Measurements from ENCODE around the gene ANKRD26. TPM values are rescaled to one million over a fixed set of nuclear protein-coding genes. Genes with fewer than 3 reads are reported as not detected.

ANKRD26 gene
- total RNA-seq, 1 donor from 2014 or later: 22.7 TPM

- DNase-seq (ENCODE audit: low spot score): no peak
- Mint-ChIP-seq H3K36me3 (peaks cover 13% of the 10 kb centered on the region), H3K4me1 (no peaks in the 10 kb centered on the region), H3K27me3 (ENCODE audit: insufficient read depth, low read depth) (no peaks in the 10 kb centered on the region), H3K4me3 (no peak overlapping the region), H3K27ac (no peak overlapping the region), H3K9me3 (no peaks in the 10 kb centered on the region)
- TF ChIP-seq EZH2 (IDR thresholded peaks at IDR 0.05) (no peak), EZH2phosphoT487 (IDR thresholded peaks at IDR 0.05) (no peak)
- TF ChIP-seq, protein P1, sequence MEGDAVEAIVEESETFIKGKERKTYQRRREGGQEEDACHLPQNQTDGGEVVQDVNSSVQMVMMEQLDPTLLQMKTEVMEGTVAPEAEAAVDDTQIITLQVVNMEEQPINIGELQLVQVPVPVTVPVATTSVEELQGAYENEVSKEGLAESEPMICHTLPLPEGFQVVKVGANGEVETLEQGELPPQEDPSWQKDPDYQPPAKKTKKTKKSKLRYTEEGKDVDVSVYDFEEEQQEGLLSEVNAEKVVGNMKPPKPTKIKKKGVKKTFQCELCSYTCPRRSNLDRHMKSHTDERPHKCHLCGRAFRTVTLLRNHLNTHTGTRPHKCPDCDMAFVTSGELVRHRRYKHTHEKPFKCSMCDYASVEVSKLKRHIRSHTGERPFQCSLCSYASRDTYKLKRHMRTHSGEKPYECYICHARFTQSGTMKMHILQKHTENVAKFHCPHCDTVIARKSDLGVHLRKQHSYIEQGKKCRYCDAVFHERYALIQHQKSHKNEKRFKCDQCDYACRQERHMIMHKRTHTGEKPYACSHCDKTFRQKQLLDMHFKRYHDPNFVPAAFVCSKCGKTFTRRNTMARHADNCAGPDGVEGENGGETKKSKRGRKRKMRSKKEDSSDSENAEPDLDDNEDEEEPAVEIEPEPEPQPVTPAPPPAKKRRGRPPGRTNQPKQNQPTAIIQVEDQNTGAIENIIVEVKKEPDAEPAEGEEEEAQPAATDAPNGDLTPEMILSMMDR (IDR thresholded peaks at IDR 0.05): no peak
- no peak overlapping the region for H3K4me2 ChIP-seq
- no peaks in the 10 kb centered on the region for H3K27me3 ChIP-seq
- no peaks in the 10 kb centered on the region for H3K36me3 ChIP-seq
- no peak overlapping the region for H3K9ac ChIP-seq
- no peaks in the 10 kb centered on the region for H3F3A ChIP-seq (ENCODE audit: low read depth)
- H3K9me3 ChIP-seq (ENCODE audit: low read depth): no peaks in the 10 kb centered on the region
- no peak overlapping the region for H3K4me3 ChIP-seq
- H3K27ac ChIP-seq: no peak overlapping the region
- H2AFZ ChIP-seq (replicated peaks): no peak overlapping the region
- no peaks in the 10 kb centered on the region for H3K4me1 ChIP-seq
- H3K79me2 ChIP-seq (ENCODE audit: low read depth): no peaks in the 10 kb centered on the region
- no peaks in the 10 kb centered on the region for H4K20me1 ChIP-seq (ENCODE audit: low read depth)
Observed at GRCh38 chr10:26969145-26969926, 131.0 kb downstream of the ANKRD26 start.

DNA sequence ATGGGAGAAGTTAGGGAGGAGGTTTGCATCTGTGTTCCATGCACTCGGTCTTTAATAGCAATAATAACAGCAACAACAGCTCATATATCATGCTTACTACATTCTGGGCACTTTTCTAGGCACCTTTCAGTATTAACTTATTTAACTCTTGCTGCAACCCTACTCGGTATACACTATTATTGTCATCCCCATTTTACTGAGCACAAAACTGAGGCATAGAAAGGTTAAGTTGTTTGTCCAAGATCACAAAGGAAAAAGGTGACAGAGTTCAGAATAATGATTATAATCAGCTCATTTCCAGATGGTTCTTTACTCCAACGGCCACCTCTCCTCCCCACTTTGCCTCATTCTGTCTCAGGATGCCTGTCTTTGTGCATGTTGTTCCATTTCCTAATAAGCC is 137.5 kb downstream of the ANKRD26 start:
- H3K27me3 ChIP-seq: no peaks in the 10 kb centered on the region
- no peak overlapping the region for H3K4me3 ChIP-seq
- DNase-seq (ENCODE audit: low spot score): no peak
- no peak overlapping the region for H3K4me2 ChIP-seq
- no peaks in the 10 kb centered on the region for H3K9me3 ChIP-seq (ENCODE audit: low read depth)
- H3K36me3 Mint-ChIP-seq: peaks cover 14% of the 10 kb centered on the region
- H4K20me1 ChIP-seq (ENCODE audit: low read depth): no peaks in the 10 kb centered on the region
- no peak overlapping the region for H3K4me3 Mint-ChIP-seq
- no peak overlapping the region for H3K27ac ChIP-seq
- no peaks in the 10 kb centered on the region for H3K79me2 ChIP-seq (ENCODE audit: low read depth)
- no peak overlapping the region for H2AFZ ChIP-seq (replicated peaks)
- H3K36me3 ChIP-seq: no peaks in the 10 kb centered on the region
- H3K9me3 Mint-ChIP-seq: no peaks in the 10 kb centered on the region
- no peaks in the 10 kb centered on the region for H3K4me1 ChIP-seq
- H3K9ac ChIP-seq: no peak overlapping the region
- no peaks in the 10 kb centered on the region for H3F3A ChIP-seq (ENCODE audit: low read depth)
- H3K27me3 Mint-ChIP-seq (ENCODE audit: insufficient read depth, low read depth): peaks cover 4% of the 10 kb centered on the region
- H3K27ac Mint-ChIP-seq: no peak overlapping the region
- TF ChIP-seq, protein P1 (IDR thresholded peaks at IDR 0.05): no peak
- TF ChIP-seq EZH2 (IDR thresholded peaks at IDR 0.05): no peak
- TF ChIP-seq EZH2phosphoT487 (IDR thresholded peaks at IDR 0.05): no peak
- no peaks in the 10 kb centered on the region for H3K4me1 Mint-ChIP-seq

DNA sequence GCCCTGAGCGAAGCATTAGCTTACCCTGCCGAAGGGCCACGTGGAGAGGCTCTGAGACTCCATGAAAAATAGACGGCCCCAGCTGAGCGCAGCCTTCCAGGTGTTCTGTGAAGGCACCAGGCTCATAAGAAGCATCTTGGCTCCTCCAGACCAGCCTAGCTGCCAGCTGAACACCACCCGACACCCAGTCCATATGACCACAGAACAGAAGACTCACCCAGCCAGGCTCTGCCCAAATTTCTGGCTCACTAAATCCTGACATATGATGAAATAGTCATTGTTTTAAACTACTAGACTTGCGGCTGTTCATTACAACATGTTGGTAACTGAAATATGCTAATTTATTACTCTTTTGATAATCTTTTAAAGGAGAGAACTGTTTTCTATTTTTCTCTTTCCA is 140.0 kb downstream of the ANKRD26 start:
- H3K27ac ChIP-seq: no peak overlapping the region
- DNase-seq (ENCODE audit: low spot score): no peak
- H2AFZ ChIP-seq (replicated peaks): no peak overlapping the region
- no peaks in the 10 kb centered on the region for H3K9me3 Mint-ChIP-seq
- H3K9me3 ChIP-seq (ENCODE audit: low read depth): no peaks in the 10 kb centered on the region
- no peaks in the 10 kb centered on the region for H3K36me3 ChIP-seq
- no peaks in the 10 kb centered on the region for H3K79me2 ChIP-seq (ENCODE audit: low read depth)
- no peak overlapping the region for H3K4me3 Mint-ChIP-seq
- no peaks in the 10 kb centered on the region for H3F3A ChIP-seq (ENCODE audit: low read depth)
- H3K36me3 Mint-ChIP-seq: peaks cover 6% of the 10 kb centered on the region
- H3K27me3 ChIP-seq: no peaks in the 10 kb centered on the region
- no peak overlapping the region for H3K9ac ChIP-seq
- TF ChIP-seq, protein P1 (IDR thresholded peaks at IDR 0.05): no peak
- TF ChIP-seq EZH2 (IDR thresholded peaks at IDR 0.05): no peak
- TF ChIP-seq EZH2phosphoT487 (IDR thresholded peaks at IDR 0.05): no peak
- H3K4me1 ChIP-seq: no peaks in the 10 kb centered on the region
- no peak overlapping the region for H3K4me3 ChIP-seq
- no peaks in the 10 kb centered on the region for H4K20me1 ChIP-seq (ENCODE audit: low read depth)
- no peak overlapping the region for H3K27ac Mint-ChIP-seq
- H3K4me1 Mint-ChIP-seq: no peaks in the 10 kb centered on the region
- peaks cover 4% of the 10 kb centered on the region for H3K27me3 Mint-ChIP-seq (ENCODE audit: insufficient read depth, low read depth)
- H3K4me2 ChIP-seq: no peak overlapping the region

All from neural progenitor cell (in vitro differentiated cells).